Smooth muscle cell (in vitro differentiated cells): Measurements from ENCODE around the gene NMNAT3. TPM values are rescaled to one million over a fixed set of nuclear protein-coding genes. Genes with fewer than 3 reads are reported as not detected.

Source experiments
- DNase-seq: peaks from one replicate; lab custom pipeline; 2025; ENCODE audit not compliant: unreplicated experiment; lab: John Stamatoyannopoulos, UW
- H2AFZ ChIP-seq: fragments of 200-600 bp; sonication (generic); 2 replicates; pipeline ENCODE4 v1.6.0; 2016; ENCODE audit warnings: antibody characterized with exemption, low read depth, mild to moderate bottlenecking
- H3F3A ChIP-seq: fragments of 200-600 bp; sonication (generic); 2 replicates; pipeline ENCODE4 v1.6.0; 2017; ENCODE audit warnings: antibody characterized with exemption, low read depth
- H3K27ac ChIP-seq: fragments of 200-600 bp; sonication (generic); 2 replicates; pipeline ENCODE4 v1.5.1; 2016; ENCODE audit warnings: low read depth, mild to moderate bottlenecking
- H3K27me3 ChIP-seq: fragments of 200-600 bp; sonication (generic); 2 replicates; pipeline ENCODE4 v1.6.1; 2016; ENCODE audit warnings: low read depth, mild to moderate bottlenecking
- H3K36me3 ChIP-seq: fragments of 200-600 bp; sonication (generic); 2 replicates; pipeline ENCODE4 v1.5.1; 2016; ENCODE audit warnings: low read depth
- H3K4me1 ChIP-seq: fragments of 200-600 bp; sonication (generic); 2 replicates; pipeline ENCODE4 v1.5.1; 2016; ENCODE audit warnings: low read depth
- H3K4me2 ChIP-seq: fragments of 200-600 bp; sonication (generic); 2 replicates; pipeline ENCODE4 v1.6.0; 2016; ENCODE audit warnings: mild to moderate bottlenecking
- H3K4me3 ChIP-seq: fragments of 200-600 bp; sonication (generic); 2 replicates; pipeline ENCODE4 v1.5.1; 2016; ENCODE audit warnings: mild to moderate bottlenecking
- H3K79me2 ChIP-seq: fragments of 200-600 bp; sonication (generic); 2 replicates; pipeline ENCODE4 v1.6.0; 2016; ENCODE audit warnings: low read depth, mild to moderate bottlenecking
- H3K9ac ChIP-seq: fragments of 200-600 bp; sonication (generic); 2 replicates; pipeline ENCODE4 v1.6.0; 2016; ENCODE audit warnings: low read depth
- H3K9me3 ChIP-seq: fragments of 200-600 bp; sonication (generic); replicated peaks from 2 replicates; pipeline ENCODE4 v1.5.1; 2016; ENCODE audit warnings: low read depth
- H4K20me1 ChIP-seq: fragments of 200-600 bp; sonication (generic); 2 replicates; pipeline ENCODE4 v1.6.0; 2016; ENCODE audit warnings: low read depth
- CTCF ChIP-seq: fragments of 200-600 bp; sonication (generic); IDR thresholded peaks from 2 replicates; pipeline ENCODE4 v1.5.1; 2017; ENCODE audit warnings: borderline replicate concordance, mild to moderate bottlenecking, antibody characterized with exemption; ENCODE audit not compliant: insufficient read depth, poor library complexity, severe bottlenecking
- WGBS: methylation state at CpG from one replicate; pipeline ENCODE4 v1.1.7; 2016; ENCODE audit warnings: low lambda C conversion rate; 5-methylcytosine and 5-hydroxymethylcytosine counted together
- polyA plus RNA-seq: library from polyadenylated mRNA; unstranded; fragments of >200 nt; fragmentation: Nextera tagmentation; extraction: Ambion mirVana; gene quantifications from 2 replicates; pipeline ENCODE4 v1.2.1, GENCODE V29; 2016
- total RNA-seq: library from RNA; depleted of rRNA; stranded (reverse); fragments of >200 nt; gene quantifications from 2 replicates; pipeline ENCODE4 v1.2.3, GENCODE V29; 2014

Gene NMNAT3
- total RNA-seq (0.18 and 0.31 TPM in 2 replicates), polyA plus RNA-seq (0.53 and 0.65 TPM in 2 replicates)

- Histone ChIP-seq H3K9me3 (no peaks in the 10 kb centered on the region), H3K9ac (no peak within 1 kb of the TSS), H2AFZ (peak within 1 kb of the TSS; percentile 90), H3K79me2 (no peaks in the 10 kb centered on the region), H3F3A (no peaks in the 10 kb centered on the region), H3K4me3 (peak within 1 kb of the TSS; percentile 66), H3K4me2 (peak within 1 kb of the TSS; percentile 92), H3K27me3 (peaks cover 29% of the 10 kb centered on the region), H3K4me1 (peaks cover 17% of the 10 kb centered on the region), H3K27ac (no peak within 1 kb of the TSS), H3K36me3 (no peaks in the 10 kb centered on the region), H4K20me1 (no peaks in the 10 kb centered on the region)
- peak; percentile 33 for DNase-seq
- WGBS = 4% methylated on average over 51 of the region's 65 CpGs
- TF ChIP-seq CTCF = no peak
Measured at GRCh38 chr3:139677388-139678155, at the start of gene NMNAT3. Gene NMNAT3, minus strand, starts transcription at chr3:139677972. Its CDS starts 50,248 bp downstream, at chr3:139627724.

- no peaks in the 10 kb centered on the region for H3F3A ChIP-seq
- no peaks in the 10 kb centered on the region for H3K4me1 ChIP-seq
- H3K27ac ChIP-seq = no peak overlapping the region
- no peak for TF ChIP-seq CTCF
- WGBS = 96% methylated on average over 1 of the region's 1 CpG
- no peak overlapping the region for H3K4me3 ChIP-seq
- H4K20me1 ChIP-seq = no peaks in the 10 kb centered on the region
- no peak overlapping the region for H3K4me2 ChIP-seq
- no peak for DNase-seq
- H2AFZ ChIP-seq = no peak overlapping the region
- no peaks in the 10 kb centered on the region for H3K36me3 ChIP-seq
- no peak overlapping the region for H3K9ac ChIP-seq
- no peaks in the 10 kb centered on the region for H3K79me2 ChIP-seq
- H3K27me3 ChIP-seq = peaks cover 7% of the 10 kb centered on the region
- H3K9me3 ChIP-seq = no peaks in the 10 kb centered on the region
Measured at GRCh38 chr3:139721370-139721769, 43.6 kb upstream of the NMNAT3 start.

- TF ChIP-seq CTCF = peak; percentile 55
- 32% methylated on average over 3 of the region's 3 CpGs for WGBS
- H2AFZ ChIP-seq = no peak overlapping the region
Measured at GRCh38 chr3:139718415-139718814, 40.6 kb upstream of the NMNAT3 start.

GRCh38 chr3:139716908-139717485, 39.2 kb upstream of the NMNAT3 start:
- Histone ChIP-seq H3K36me3 (no peaks in the 10 kb centered on the region), H3K79me2 (no peaks in the 10 kb centered on the region), H3K4me2 (no peak overlapping the region), H3K27me3 (no peaks in the 10 kb centered on the region), H4K20me1 (no peaks in the 10 kb centered on the region), H3K9ac (no peak overlapping the region), H3K4me3 (no peak overlapping the region), H3K9me3 (no peaks in the 10 kb centered on the region), H3F3A (no peaks in the 10 kb centered on the region), H3K4me1 (no peaks in the 10 kb centered on the region), H3K27ac (no peak overlapping the region), H2AFZ (no peak overlapping the region)
- DNase-seq = no peak
- TF ChIP-seq CTCF = no peak
- 91% methylated on average over 3 of the region's 3 CpGs for WGBS

More at GRCh38 chr3:139718415-139718814, 40.6 kb upstream of the NMNAT3 start:
- H3K9ac ChIP-seq = no peak overlapping the region
- no peak for DNase-seq
- no peaks in the 10 kb centered on the region for H3K9me3 ChIP-seq
- no peaks in the 10 kb centered on the region for H4K20me1 ChIP-seq
- H3K4me2 ChIP-seq = no peak overlapping the region
- no peak overlapping the region for H3K4me3 ChIP-seq
- H3K4me1 ChIP-seq = no peaks in the 10 kb centered on the region
- no peaks in the 10 kb centered on the region for H3K36me3 ChIP-seq
- no peaks in the 10 kb centered on the region for H3K79me2 ChIP-seq
- peaks cover 7% of the 10 kb centered on the region for H3K27me3 ChIP-seq
- no peaks in the 10 kb centered on the region for H3F3A ChIP-seq
- no peak overlapping the region for H3K27ac ChIP-seq
